GM12874 (cell line): ENCODE measurements around the gene USB1.

Experiments used
- CTCF ChIP-seq: IDR thresholded peaks from 2 replicates; pipeline ENCODE4 v1.5.1; 2011; ENCODE audit warnings: low read depth, mild to moderate bottlenecking, control low read depth, low read length, moderate library complexity; ENCODE audit not compliant: insufficient read depth

The USB1 gene

GRCh38 chr16:58013201-58013956, 12.2 kb downstream of the USB1 start:
- TF ChIP-seq CTCF: no peak

DNA sequence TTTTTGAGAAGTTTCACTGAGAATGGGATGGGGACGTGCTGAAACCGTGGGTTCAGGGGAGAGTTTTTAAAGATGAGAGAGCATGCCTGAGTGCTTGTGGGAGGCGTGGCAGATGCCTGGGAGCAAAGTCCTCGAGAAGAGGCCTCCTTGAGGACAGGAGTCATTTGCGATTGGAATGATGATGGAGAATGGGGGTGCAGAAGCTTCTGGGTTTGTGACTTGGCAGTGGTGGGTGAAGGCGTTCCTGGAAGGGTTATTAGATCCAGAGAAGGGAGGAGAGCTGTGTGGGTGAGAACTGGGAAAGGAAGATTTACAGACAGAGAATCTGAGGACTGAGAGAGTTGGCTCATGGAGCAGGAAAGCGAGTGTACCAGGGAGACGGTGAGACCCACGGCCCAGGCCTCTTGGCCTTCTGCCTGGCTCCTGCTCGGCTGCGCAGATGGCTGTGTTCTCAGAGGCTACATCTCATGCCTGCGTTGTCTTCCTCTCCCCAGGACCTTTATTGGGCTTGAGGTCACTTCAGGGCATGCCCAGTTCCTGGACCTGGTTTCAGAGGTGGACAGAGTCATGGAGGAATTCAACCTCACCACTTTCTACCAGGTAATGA, 15.7 kb downstream of the USB1 start:
- TF ChIP-seq CTCF: no peak

DNA sequence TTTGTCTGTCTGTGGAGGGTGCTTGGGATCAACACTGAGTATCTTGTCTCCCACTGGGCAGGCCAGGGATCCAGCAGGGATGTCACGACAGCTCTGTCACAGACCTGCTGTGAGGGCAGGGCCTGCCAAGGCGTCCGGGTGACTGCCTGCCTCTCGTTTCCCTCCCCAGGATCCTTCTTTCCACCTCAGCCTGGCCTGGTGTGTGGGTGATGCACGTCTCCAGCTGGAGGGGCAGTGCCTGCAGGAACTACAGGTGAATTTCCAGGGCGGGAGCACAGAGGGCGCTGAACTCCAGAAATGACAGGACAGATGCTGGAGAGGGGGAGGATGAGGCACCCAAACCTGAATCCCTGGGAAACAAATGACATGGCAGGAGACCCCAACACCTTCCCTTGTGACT, 17.6 kb downstream of the USB1 start:
- TF ChIP-seq CTCF: no peak

GRCh38 chr16:58019866-58020538, 18.8 kb downstream of the USB1 start:
- no peak for TF ChIP-seq CTCF

GRCh38 chr16:58020628-58021521, 19.7 kb downstream of the USB1 start:
- peak; percentile 75 for TF ChIP-seq CTCF

GRCh38 chr16:58021661-58022551, 20.7 kb downstream of the USB1 start:
- no peak for TF ChIP-seq CTCF
